ENCODE results near the gene ITGAE.

Gene ITGAE

GRCh38 chr17:3689262-3690093, 111.5 kb downstream of the ITGAE start:
- DNase-seq: no peak

- no peak for DNase-seq
These were observed 112.1 kb downstream of the ITGAE start for GRCh38 chr17:3688852-3689261.

- no peak for DNase-seq
These were observed 112.9 kb downstream of the ITGAE start for GRCh38 chr17:3688027-3688553.

GRCh38 chr17:3685174-3685573, 115.8 kb downstream of the ITGAE start:
- no peak for DNase-seq

GRCh38 chr17:3683054-3683511, 117.9 kb downstream of the ITGAE start:
- DNase-seq: peak; percentile 28

GRCh38 chr17:3682033-3682432, 119.0 kb downstream of the ITGAE start:
- no peak for DNase-seq

GRCh38 chr17:3681565-3681964, 119.4 kb downstream of the ITGAE start:
- no peak for DNase-seq

GRCh38 chr17:3681057-3681456, 119.9 kb downstream of the ITGAE start:
- no peak for DNase-seq

- no peak for DNase-seq
These were observed 121.4 kb downstream of the ITGAE start for GRCh38 chr17:3679531-3680126.

- no peak for DNase-seq
These were observed 122.0 kb downstream of the ITGAE start for GRCh38 chr17:3678821-3679530.

- DNase-seq: no peak
These were observed 122.7 kb downstream of the ITGAE start for GRCh38 chr17:3678095-3678820.

- DNase-seq: no peak
These were observed 125.1 kb downstream of the ITGAE start for GRCh38 chr17:3675886-3676285.

GRCh38 chr17:3672571-3672970, 128.4 kb downstream of the ITGAE start:
- no peak for DNase-seq

GRCh38 chr17:3669548-3669947, 131.4 kb downstream of the ITGAE start:
- DNase-seq: no peak

GRCh38 chr17:3669085-3669347, 132.0 kb downstream of the ITGAE start:
- DNase-seq: no peak

- peak; percentile 98 for DNase-seq
These were observed 132.5 kb downstream of the ITGAE start, which contains the start of the genes EMC6 and TAX1BP3 for GRCh38 chr17:3668279-3669084. EMC6 (plus strand) TSS chr17:3668812; CDS start chr17:3669147, 335 bp downstream. TAX1BP3 (minus strand) TSS chr17:3668578; CDS start chr17:3668526, 52 bp downstream.

GRCh38 chr17:3667366-3668278, 133.4 kb downstream of the ITGAE start:
- DNase-seq: peak; percentile 75

GRCh38 chr17:3666516-3666915, 134.5 kb downstream of the ITGAE start:
- DNase-seq: no peak

- DNase-seq: no peak
These were observed 135.2 kb downstream of the ITGAE start for GRCh38 chr17:3665834-3666233.

All from NCI-H146 (cell line).